Measurements from ENCODE around the gene PHLPP1. TPM values are rescaled to one million over a fixed set of nuclear protein-coding genes. Genes with fewer than 3 reads are reported as not detected.

Gene PHLPP1
- total RNA-seq, 1 experiment from 2014 or later = 39.9 TPM

- no peak overlapping the region for H3K23ac ChIP-seq (ENCODE audit: insufficient read length, low read depth, low read length)
- no peak overlapping the region for H2BK20ac ChIP-seq (ENCODE audit: low read depth, low read length, poor library complexity, severe bottlenecking)
- H2AFZ ChIP-seq (ENCODE audit: low read length) = no peak overlapping the region
- Mint-ChIP-seq H3K27me3 (ENCODE audit: low read depth) (no peaks in the 10 kb centered on the region), H3K27ac (no peak overlapping the region), H3K4me3 (no peak overlapping the region), H3K9me3 (peaks cover 7 to 19% of the 10 kb centered on the region in 2 experiments), H3K36me3 (ENCODE audit: insufficient read depth in 1 of 3, low read depth in 3 of 3) (peaks cover 12 to 32% (median 31%) of the 10 kb centered on the region in 3 experiments), H3K4me1 (peaks cover 31 to 33% of the 10 kb centered on the region in 2 experiments)
- H3K27me3 ChIP-seq (ENCODE audit: insufficient read depth, low read length) = no peaks in the 10 kb centered on the region
- no peak overlapping the region for H2AK5ac ChIP-seq (ENCODE audit: insufficient read length, low read length)
- no peak overlapping the region for H3K27ac ChIP-seq (ENCODE audit: insufficient read length, low read depth, low read length)
- no peaks in the 10 kb centered on the region for H3K23me2 ChIP-seq (ENCODE audit: insufficient read length, low read depth, low read length, poor library complexity, severe bottlenecking)
- H3K14ac ChIP-seq (ENCODE audit: insufficient read depth, low read length) = no peak overlapping the region
- H2BK120ac ChIP-seq (ENCODE audit: low read depth, low read length, poor library complexity, severe bottlenecking) = no peak overlapping the region
- peaks cover 1% of the 10 kb centered on the region; the same call in 1 of the 2 replicates for H3K4me1 ChIP-seq (ENCODE audit: insufficient read depth, low read length)
- H3K4ac ChIP-seq (ENCODE audit: low read depth, low read length) = no peak overlapping the region
- no peak overlapping the region for H3K4me2 ChIP-seq (ENCODE audit: insufficient read depth, insufficient read length, low read length)
- no CpG with 5 or more reads among the region's 3 CpGs for WGBS (ENCODE audit: extremely low coverage, insufficient read length, low lambda C conversion rate)
- no peak overlapping the region for H4K5ac ChIP-seq (ENCODE audit: insufficient read length, low read depth, low read length)
- no peak overlapping the region for H2BK12ac ChIP-seq (ENCODE audit: insufficient read length, low read depth, low read length)
- no peak overlapping the region for H2BK5ac ChIP-seq (ENCODE audit: insufficient read length, low read length)
- DNase-seq = no peak
- H3K56ac ChIP-seq (ENCODE audit: insufficient read length, low read depth, low read length) = no peak overlapping the region
- H3K18ac ChIP-seq (ENCODE audit: insufficient read length, low read depth, low read length) = no peak overlapping the region
- no peaks in the 10 kb centered on the region for H4K20me1 ChIP-seq (ENCODE audit: control insufficient read depth, insufficient read depth, insufficient read length)
- H2BK15ac ChIP-seq (ENCODE audit: low read depth, low read length) = no peak overlapping the region
- no peak overlapping the region for H3K9ac ChIP-seq (ENCODE audit: extremely low read depth, insufficient read length, low read length)
- H4K8ac ChIP-seq (replicated peaks; ENCODE audit: insufficient read length, low read depth, low read length) = no peak overlapping the region
- H3K9me3 ChIP-seq (ENCODE audit: control insufficient read depth, low read depth, low read length) = no peaks in the 10 kb centered on the region
- TF ChIP-seq CTCF (conservative IDR thresholded peaks at IDR 0.05) = no peak
- H3T11ph ChIP-seq (ENCODE audit: low read length) = no peak overlapping the region
- H4K91ac ChIP-seq (ENCODE audit: insufficient read length, low read depth, low read length) = no peak overlapping the region
- H3K79me1 ChIP-seq (ENCODE audit: insufficient read depth, low read depth, low read length, poor library complexity, severe bottlenecking) = peaks cover 3% of the 10 kb centered on the region
- H3K79me2 ChIP-seq (ENCODE audit: insufficient read depth, low read length) = peaks cover 74% of the 10 kb centered on the region; the same call in 1 of the 2 replicates
These were observed 15.6 kb downstream of the PHLPP1 start for GRCh38 chr18:62730941-62731340.

Measured in H9 (cell line).